GM19463 (cell line): ENCODE data around the gene LRRC3.

ENCODE experiments used
- ATAC-seq: cut with Tn5 transposase; IDR thresholded peaks from one replicate; pipeline ENCODE4 v1.9.1; 2021; ENCODE audit warnings: mild to moderate bottlenecking, moderate library complexity; ENCODE audit not compliant: unreplicated experiment

Gene LRRC3

DNA sequence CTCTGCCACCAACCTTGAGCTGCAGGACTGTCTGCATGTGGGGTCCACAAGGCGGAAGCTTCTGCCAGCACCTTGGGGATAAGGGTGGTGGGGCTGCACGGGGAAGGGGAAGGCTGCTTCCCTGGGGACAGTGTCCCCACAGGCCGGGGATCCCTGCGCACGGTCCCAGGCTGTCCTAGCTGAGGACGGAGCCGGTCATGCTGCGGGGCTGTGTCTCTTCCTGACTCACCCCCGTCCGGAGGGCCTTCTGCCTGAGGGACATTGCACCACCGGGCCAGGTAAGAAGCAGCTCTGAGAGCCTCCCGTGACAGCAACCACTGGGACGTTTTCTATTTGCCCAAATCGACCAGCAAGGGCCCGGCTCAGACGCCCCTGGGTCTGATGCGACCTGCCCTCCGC is 54.8 kb downstream of the LRRC3 start:
- ATAC-seq: no peak

DNA sequence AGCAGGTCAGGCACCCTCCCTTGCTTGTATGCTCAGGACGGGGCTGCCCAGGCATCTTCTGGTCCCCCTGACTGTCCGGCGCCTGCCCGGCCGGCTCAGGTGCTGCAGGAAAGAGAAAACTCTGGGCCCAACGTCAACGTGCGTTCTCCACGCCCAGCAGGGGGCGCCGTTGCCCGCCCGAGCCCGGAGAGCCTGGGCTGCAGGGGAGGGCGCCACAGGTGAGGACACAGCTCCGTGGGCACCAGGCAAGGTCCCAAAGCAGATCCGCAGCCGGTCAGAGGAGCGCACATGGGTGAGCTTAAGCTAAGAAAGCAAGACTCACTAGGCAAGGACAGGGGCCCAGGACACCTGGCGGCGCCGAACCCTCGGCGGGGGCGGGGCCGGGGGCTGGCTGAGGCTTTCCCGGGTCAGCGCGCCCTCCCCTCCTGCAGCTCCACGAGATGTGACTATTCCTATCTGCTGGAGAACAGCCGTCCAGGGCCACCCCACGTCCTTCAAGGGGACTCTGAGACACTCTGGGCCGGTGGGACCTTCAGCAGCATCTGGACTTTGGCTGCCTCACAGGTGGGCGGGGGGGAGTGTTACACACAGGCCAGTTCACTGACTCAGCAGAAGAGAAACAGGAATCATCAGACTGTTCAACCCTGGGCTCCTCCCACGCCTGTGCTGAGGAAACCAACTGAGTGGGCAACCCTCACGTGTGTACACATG is 55.4 kb downstream of the LRRC3 start:
- ATAC-seq: no peak

DNA sequence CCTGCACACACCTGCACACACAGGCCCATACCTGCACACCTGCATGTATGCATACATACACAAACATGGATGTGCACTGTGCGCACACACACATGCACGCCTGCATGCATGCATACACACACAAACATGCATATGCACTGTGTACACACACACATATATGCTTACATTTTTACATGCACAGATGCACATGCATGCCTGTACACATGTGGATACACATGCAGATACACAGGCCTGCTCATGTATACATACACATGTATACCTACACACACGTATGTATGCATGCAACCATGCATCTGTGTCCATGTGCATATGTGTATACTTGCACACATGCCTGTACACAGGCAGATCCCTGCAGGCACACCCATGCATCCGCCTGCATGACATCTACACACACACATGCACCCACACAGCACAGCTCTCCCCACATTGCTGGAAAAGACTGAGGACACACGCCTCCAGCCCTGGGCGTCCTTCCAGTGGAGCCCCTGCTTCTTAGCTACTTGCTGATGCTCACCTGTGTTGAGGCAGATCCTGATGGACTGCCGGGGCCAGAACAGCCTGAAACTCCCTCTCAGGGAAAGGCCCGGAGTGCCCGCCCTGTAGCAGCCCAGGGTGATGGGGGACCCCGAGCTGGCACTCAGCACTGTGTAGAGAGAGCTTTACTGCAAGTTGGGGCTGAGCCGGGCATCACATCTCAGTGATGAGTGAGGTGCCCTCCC is 56.1 kb downstream of the LRRC3 start:
- no peak for ATAC-seq
